ENCODE results near the gene SMARCE1.

Gene SMARCE1

GRCh38 chr17:40645943-40646342, 1.7 kb downstream of the SMARCE1 start:
- no peak for DNase-seq (ENCODE audit: low read depth, low spot score)

GRCh38 chr17:40645291-40645690, 2.3 kb downstream of the SMARCE1 start:
- DNase-seq (ENCODE audit: low read depth, low spot score): no peak

GRCh38 chr17:40637931-40638330, 9.7 kb downstream of the SMARCE1 start:
- no peak for DNase-seq (ENCODE audit: low read depth, low spot score)

- no peak for DNase-seq (ENCODE audit: low read depth, low spot score)
Observed at GRCh38 chr17:40633871-40634270, 13.7 kb downstream of the SMARCE1 start.

- DNase-seq (ENCODE audit: low read depth, low spot score): no peak
Observed at GRCh38 chr17:40632216-40632615, 15.4 kb downstream of the SMARCE1 start.

- no peak for DNase-seq (ENCODE audit: low read depth, low spot score)
Observed at GRCh38 chr17:40629842-40630241, 17.8 kb downstream of the SMARCE1 start.

- DNase-seq (ENCODE audit: low read depth, low spot score): no peak
Observed at GRCh38 chr17:40625311-40625710, 22.3 kb downstream of the SMARCE1 start.

GRCh38 chr17:40623419-40624210, 24.0 kb downstream of the SMARCE1 start:
- DNase-seq (ENCODE audit: low read depth, low spot score): no peak

- DNase-seq (ENCODE audit: low read depth, low spot score): no peak
Observed at GRCh38 chr17:40622509-40622928, 25.1 kb downstream of the SMARCE1 start.

GRCh38 chr17:40621578-40621977, 26.0 kb downstream of the SMARCE1 start:
- no peak for DNase-seq (ENCODE audit: low read depth, low spot score)

- no peak for DNase-seq (ENCODE audit: low read depth, low spot score)
Observed at GRCh38 chr17:40621019-40621418, 26.6 kb downstream of the SMARCE1 start.

GRCh38 chr17:40618754-40619625, 28.6 kb downstream of the SMARCE1 start:
- DNase-seq (ENCODE audit: low read depth, low spot score): no peak

GRCh38 chr17:40617678-40618240, 29.9 kb downstream of the SMARCE1 start:
- DNase-seq (ENCODE audit: low read depth, low spot score): no peak

GRCh38 chr17:40616592-40616991, 31.0 kb downstream of the SMARCE1 start:
- no peak for DNase-seq (ENCODE audit: low read depth, low spot score)

GRCh38 chr17:40615841-40616476, 31.7 kb downstream of the SMARCE1 start:
- DNase-seq (ENCODE audit: low read depth, low spot score): no peak

GRCh38 chr17:40615068-40615840, 32.4 kb downstream of the SMARCE1 start:
- DNase-seq (ENCODE audit: low read depth, low spot score): peak; percentile 50

- no peak for DNase-seq (ENCODE audit: low read depth, low spot score)
Observed at GRCh38 chr17:40614431-40615067, 33.1 kb downstream of the SMARCE1 start.

GRCh38 chr17:40613467-40614154, 34.0 kb downstream of the SMARCE1 start:
- no peak for DNase-seq (ENCODE audit: low read depth, low spot score)

- no peak for DNase-seq (ENCODE audit: low read depth, low spot score)
Observed at GRCh38 chr17:40612599-40613244, 34.9 kb downstream of the SMARCE1 start.
